ENCODE results near the gene SEMA4C.

SEMA4C gene

GRCh38 chr2:96868555-96869280 lies 1.2 kb downstream of the SEMA4C start:
- peak overlapping the region; percentile 78 for H3K4me2 ChIP-seq (ENCODE audit: low read length, poor library complexity, severe bottlenecking)
- H3K9ac ChIP-seq (ENCODE audit: low read length), result peak overlapping the region; percentile 92
- peak overlapping the region; percentile 75 to 97 for H3K18ac ChIP-seq (ENCODE audit: low read depth in 1 of 2, low read length in 2 of 2)
- peak overlapping the region; percentile 87 for H2BK5ac ChIP-seq (ENCODE audit: low read depth, low read length, poor library complexity, severe bottlenecking)
- peak overlapping the region; percentile 97 for H2BK120ac ChIP-seq (ENCODE audit: low read depth, low read length)
- no peak overlapping the region for H2AK5ac ChIP-seq (ENCODE audit: low read length, severe bottlenecking)
- peak overlapping the region in 1 of 2 experiments; percentile 95 for H3K23ac ChIP-seq (ENCODE audit: low read length in 2 of 2)
- H3K4me1 ChIP-seq (ENCODE audit: control insufficient read depth, insufficient read depth, low read depth, low read length), result peaks cover 25% of the 10 kb centered on the region
- H3K14ac ChIP-seq (ENCODE audit: low read length in 2 of 2), result peak overlapping the region; percentile 19 to 95
- H2BK15ac ChIP-seq (ENCODE audit: low read depth, poor library complexity, severe bottlenecking), result peak overlapping the region; percentile 78
- WGBS, result under 1% methylated on average over 26 of the region's 76 CpGs
- H3K4ac ChIP-seq (ENCODE audit: low read depth in 1 of 2, low read length in 2 of 2), result peak overlapping the region; percentile 50 to 93
- H4K8ac ChIP-seq (ENCODE audit: low read length), result peak overlapping the region; percentile 99
- H3K4me3 ChIP-seq (ENCODE audit: insufficient read depth in 1 of 2, low read depth in 1 of 2, low read length in 2 of 2), result peak overlapping the region; percentile 76 to 91
- H4K91ac ChIP-seq (ENCODE audit: low read length), result peak overlapping the region; percentile 96
- peaks cover 21% of the 10 kb centered on the region for H3K79me1 ChIP-seq (replicated peaks; ENCODE audit: low read length, poor library complexity, severe bottlenecking)
- DNase-seq, result peak; percentile 95
- no peaks in the 10 kb centered on the region for H3K9me3 ChIP-seq (ENCODE audit: control insufficient read depth, low read length)
- peak overlapping the region; percentile 90 for H3K27ac ChIP-seq (ENCODE audit: low read length, poor library complexity, severe bottlenecking)
- H3K27me3 ChIP-seq (ENCODE audit: control insufficient read depth in 1 of 2, insufficient read depth in 1 of 2, low read length in 2 of 2), result peaks cover 0 to 6% of the 10 kb centered on the region in 2 experiments
- H3K36me3 ChIP-seq (ENCODE audit: control insufficient read depth in 1 of 2, insufficient read depth in 2 of 2, low read depth in 1 of 2, low read length in 2 of 2), result peaks cover 36% of the 10 kb centered on the region in 2 experiments
- H2AFZ ChIP-seq (ENCODE audit: low read depth, low read length), result no peak overlapping the region
- no peak overlapping the region for H2BK12ac ChIP-seq (ENCODE audit: low read length in 2 of 2)

GRCh38 chr2:96867756-96868554 lies 1.9 kb downstream of the SEMA4C start:
- Histone ChIP-seq H2BK120ac (ENCODE audit: low read depth, low read length) (peak overlapping the region; percentile 89), H3K9ac (ENCODE audit: low read length) (peak overlapping the region; percentile 92), H4K91ac (ENCODE audit: low read length) (peak overlapping the region; percentile 94), H2AFZ (ENCODE audit: low read depth, low read length) (no peak overlapping the region), H3K18ac (ENCODE audit: low read depth in 1 of 2, low read length in 2 of 2) (peak overlapping the region; percentile 75 to 91), H3K14ac (ENCODE audit: low read length in 2 of 2) (peak overlapping the region; percentile 62 to 73), H2AK5ac (ENCODE audit: low read length, severe bottlenecking) (peak overlapping the region; percentile 15), H3K27ac (ENCODE audit: low read length, poor library complexity, severe bottlenecking) (peak overlapping the region; percentile 90), H3K36me3 (ENCODE audit: control insufficient read depth in 1 of 2, insufficient read depth in 2 of 2, low read depth in 1 of 2, low read length in 2 of 2) (peaks cover 43% of the 10 kb centered on the region in 2 experiments), H2BK12ac (ENCODE audit: low read length in 2 of 2) (peak overlapping the region; percentile 61 to 62), H3K79me1 (replicated peaks; ENCODE audit: low read length, poor library complexity, severe bottlenecking) (peaks cover 28% of the 10 kb centered on the region), H3K4me1 (ENCODE audit: control insufficient read depth, insufficient read depth, low read depth, low read length) (peaks cover 25% of the 10 kb centered on the region), H3K4ac (ENCODE audit: low read depth in 1 of 2, low read length in 2 of 2) (peak overlapping the region; percentile 93 to 97), H3K4me2 (ENCODE audit: low read length, poor library complexity, severe bottlenecking) (peak overlapping the region; percentile 78), H2BK15ac (ENCODE audit: low read depth, poor library complexity, severe bottlenecking) (peak overlapping the region; percentile 96), H3K4me3 (ENCODE audit: insufficient read depth in 1 of 2, low read depth in 1 of 2, low read length in 2 of 2) (peak overlapping the region; percentile 76 to 91), H3K9me3 (ENCODE audit: control insufficient read depth, low read length) (no peaks in the 10 kb centered on the region), H3K27me3 (ENCODE audit: control insufficient read depth in 1 of 2, insufficient read depth in 1 of 2, low read length in 2 of 2) (peaks cover 0 to 2% of the 10 kb centered on the region in 2 experiments), H4K8ac (ENCODE audit: low read length) (peak overlapping the region; percentile 84), H2BK5ac (ENCODE audit: low read depth, low read length, poor library complexity, severe bottlenecking) (peak overlapping the region; percentile 68), H3K23ac (ENCODE audit: low read length in 2 of 2) (peak overlapping the region in 1 of 2 experiments; percentile 14)
- 26% methylated on average over 16 of the region's 27 CpGs for WGBS
- DNase-seq, result peak; percentile 40

GRCh38 chr2:96866986-96867755 lies 2.7 kb downstream of the SEMA4C start:
- H3K79me1 ChIP-seq (replicated peaks; ENCODE audit: low read length, poor library complexity, severe bottlenecking), result peaks cover 28% of the 10 kb centered on the region
- H3K18ac ChIP-seq (ENCODE audit: low read depth in 1 of 2, low read length in 2 of 2), result peak overlapping the region; percentile 59 to 91
- peak overlapping the region; percentile 92 for H3K9ac ChIP-seq (ENCODE audit: low read length)
- H3K27me3 ChIP-seq (ENCODE audit: control insufficient read depth in 1 of 2, insufficient read depth in 1 of 2, low read length in 2 of 2), result no peaks in the 10 kb centered on the region
- peaks cover 46 to 48% of the 10 kb centered on the region in 2 experiments for H3K36me3 ChIP-seq (ENCODE audit: control insufficient read depth in 1 of 2, insufficient read depth in 2 of 2, low read depth in 1 of 2, low read length in 2 of 2)
- H4K8ac ChIP-seq (ENCODE audit: low read length), result no peak overlapping the region
- peak overlapping the region; percentile 76 to 91 for H3K4me3 ChIP-seq (ENCODE audit: insufficient read depth in 1 of 2, low read depth in 1 of 2, low read length in 2 of 2)
- peak overlapping the region; percentile 3 for H2AK5ac ChIP-seq (ENCODE audit: low read length, severe bottlenecking)
- WGBS, result 83% methylated on average over 17 of the region's 22 CpGs
- peaks cover 24% of the 10 kb centered on the region for H3K4me1 ChIP-seq (ENCODE audit: control insufficient read depth, insufficient read depth, low read depth, low read length)
- peak overlapping the region; percentile 78 for H3K4me2 ChIP-seq (ENCODE audit: low read length, poor library complexity, severe bottlenecking)
- peak overlapping the region in 1 of 2 experiments; percentile 93 for H3K23ac ChIP-seq (ENCODE audit: low read length in 2 of 2)
- no peak overlapping the region for H2AFZ ChIP-seq (ENCODE audit: low read depth, low read length)
- peak overlapping the region in 1 of 2 experiments; percentile 61 for H2BK12ac ChIP-seq (ENCODE audit: low read length in 2 of 2)
- H3K9me3 ChIP-seq (ENCODE audit: control insufficient read depth, low read length), result no peaks in the 10 kb centered on the region
- no peak for DNase-seq
- no peak overlapping the region for H2BK120ac ChIP-seq (ENCODE audit: low read depth, low read length)
- peak overlapping the region; percentile 93 to 97 for H3K4ac ChIP-seq (ENCODE audit: low read depth in 1 of 2, low read length in 2 of 2)
- no peak overlapping the region for H4K91ac ChIP-seq (ENCODE audit: low read length)
- H3K27ac ChIP-seq (ENCODE audit: low read length, poor library complexity, severe bottlenecking), result peak overlapping the region; percentile 90
- peak overlapping the region in 1 of 2 experiments; percentile 89 for H3K14ac ChIP-seq (ENCODE audit: low read length in 2 of 2)
- H2BK5ac ChIP-seq (ENCODE audit: low read depth, low read length, poor library complexity, severe bottlenecking), result no peak overlapping the region
- no peak overlapping the region for H2BK15ac ChIP-seq (ENCODE audit: low read depth, poor library complexity, severe bottlenecking)
